ENCODE data around the gene BAAT.

BAAT gene

GRCh38 chr9:101354765-101355708 is 29.8 kb downstream of the BAAT start:
- Mint-ChIP-seq H3K4me1 (no peaks in the 10 kb centered on the region), H3K9me3 (no peaks in the 10 kb centered on the region), H3K36me3 (ENCODE audit: low read depth) (no peaks in the 10 kb centered on the region), H3K27me3 (ENCODE audit: low read depth) (no peaks in the 10 kb centered on the region), H3K4me3 (no peak overlapping the region), H3K27ac (peak overlapping the region in 1 of 3 experiments; percentile 29)
- TF ChIP-seq CTCF (IDR thresholded peaks at IDR 0.05; ENCODE audit: unreplicated experiment in 3 of 3) = no peak

- H3K36me3 Mint-ChIP-seq (ENCODE audit: low read depth) = no peaks in the 10 kb centered on the region
- H3K4me3 Mint-ChIP-seq = no peak overlapping the region
- no peak for TF ChIP-seq CTCF (IDR thresholded peaks at IDR 0.05; ENCODE audit: unreplicated experiment in 3 of 3)
These were observed 30.6 kb downstream of the BAAT start for GRCh38 chr9:101354143-101354764.

GRCh38 chr9:101353683-101354082 is 31.1 kb downstream of the BAAT start:
- Mint-ChIP-seq H3K4me3 (no peak overlapping the region), H3K27me3 (ENCODE audit: low read depth) (no peaks in the 10 kb centered on the region), H3K36me3 (ENCODE audit: low read depth) (no peaks in the 10 kb centered on the region), H3K27ac (no peak overlapping the region), H3K4me1 (no peaks in the 10 kb centered on the region), H3K9me3 (peaks cover 6% of the 10 kb centered on the region)
- no peak for TF ChIP-seq CTCF (IDR thresholded peaks at IDR 0.05; ENCODE audit: unreplicated experiment in 3 of 3)

More at GRCh38 chr9:101354143-101354764, 30.6 kb downstream of the BAAT start:
- Mint-ChIP-seq H3K4me1 (no peaks in the 10 kb centered on the region), H3K27me3 (ENCODE audit: low read depth) (no peaks in the 10 kb centered on the region), H3K27ac (peak overlapping the region in 1 of 3 experiments; percentile 29), H3K9me3 (peaks cover under 1% of the 10 kb centered on the region)

- no peaks in the 10 kb centered on the region for H3K4me1 Mint-ChIP-seq
- H3K36me3 Mint-ChIP-seq (ENCODE audit: low read depth) = no peaks in the 10 kb centered on the region
- no peak for TF ChIP-seq CTCF (IDR thresholded peaks at IDR 0.05; ENCODE audit: unreplicated experiment in 3 of 3)
- no peak overlapping the region for H3K4me3 Mint-ChIP-seq
- H3K27me3 Mint-ChIP-seq (ENCODE audit: low read depth) = no peaks in the 10 kb centered on the region
- no peak overlapping the region for H3K27ac Mint-ChIP-seq
- H3K9me3 Mint-ChIP-seq = peaks cover 6% of the 10 kb centered on the region
These were observed 31.8 kb downstream of the BAAT start for GRCh38 chr9:101352892-101353463.

GRCh38 chr9:101350285-101350684 is 34.5 kb downstream of the BAAT start:
- H3K4me3 Mint-ChIP-seq = no peak overlapping the region
- no peak overlapping the region for H3K27ac Mint-ChIP-seq
- peaks cover 6% of the 10 kb centered on the region for H3K9me3 Mint-ChIP-seq
- TF ChIP-seq CTCF (IDR thresholded peaks at IDR 0.05; ENCODE audit: unreplicated experiment in 3 of 3) = no peak
- no peaks in the 10 kb centered on the region for H3K36me3 Mint-ChIP-seq (ENCODE audit: low read depth)
- H3K27me3 Mint-ChIP-seq (ENCODE audit: low read depth) = no peaks in the 10 kb centered on the region
- H3K4me1 Mint-ChIP-seq = no peaks in the 10 kb centered on the region
